ENCODE measurements around the gene GLA. TPM values are rescaled to one million over a fixed set of nuclear protein-coding genes. Genes with fewer than 3 reads are reported as not detected.

The GLA gene
- total RNA-seq, 1 experiment from 2014 or later: 41.9 TPM

DNA sequence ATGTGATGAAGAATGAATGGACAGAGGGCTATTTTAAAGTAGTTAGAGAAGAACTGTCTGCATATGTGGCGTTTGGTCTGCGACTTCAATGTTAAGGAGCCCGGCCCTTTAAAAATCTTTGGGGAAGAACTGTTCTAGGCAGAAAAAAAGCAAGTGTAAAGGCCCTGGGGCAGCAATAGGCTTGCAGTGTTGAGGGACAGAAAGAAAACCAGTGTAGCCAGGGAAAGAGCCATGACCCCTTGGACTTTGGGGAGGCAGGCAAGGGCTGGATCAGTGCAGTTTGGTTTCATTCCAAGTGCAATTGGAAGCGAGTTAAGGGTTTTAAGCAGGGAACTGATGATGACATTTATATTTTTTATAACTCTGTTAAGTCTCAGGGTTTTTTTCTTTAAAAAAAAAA, 7.9 kb downstream of the GLA start:
- Histone ChIP-seq H3K27ac (ENCODE audit: insufficient read length, low read depth, low read length) (no peak overlapping the region), H2AFZ (ENCODE audit: low read length) (no peak overlapping the region), H4K91ac (ENCODE audit: insufficient read length, low read depth, low read length) (no peak overlapping the region), H4K20me1 (ENCODE audit: control insufficient read depth, insufficient read depth, insufficient read length) (no peaks in the 10 kb centered on the region), H2BK5ac (ENCODE audit: insufficient read length, low read length) (no peak overlapping the region), H3K23ac (ENCODE audit: insufficient read length, low read depth, low read length) (no peak overlapping the region), H2AK5ac (ENCODE audit: insufficient read length, low read length) (no peak overlapping the region), H2BK15ac (ENCODE audit: low read depth, low read length) (no peak overlapping the region), H3K79me1 (ENCODE audit: insufficient read depth, low read depth, low read length, poor library complexity, severe bottlenecking) (no peaks in the 10 kb centered on the region), H3K14ac (ENCODE audit: insufficient read depth, low read length) (no peak overlapping the region), H3K23me2 (ENCODE audit: insufficient read length, low read depth, low read length, poor library complexity, severe bottlenecking) (no peaks in the 10 kb centered on the region), H3K4ac (ENCODE audit: low read depth, low read length) (no peak overlapping the region), H2BK120ac (ENCODE audit: low read depth, low read length, poor library complexity, severe bottlenecking) (no peak overlapping the region), H3K18ac (ENCODE audit: insufficient read length, low read depth, low read length) (no peak overlapping the region), H3K56ac (ENCODE audit: insufficient read length, low read depth, low read length) (no peak overlapping the region), H2BK12ac (ENCODE audit: insufficient read length, low read depth, low read length) (no peak overlapping the region), H2BK20ac (ENCODE audit: low read depth, low read length, poor library complexity, severe bottlenecking) (no peak overlapping the region), H3K9ac (ENCODE audit: extremely low read depth, insufficient read length, low read length) (no peak overlapping the region), H3K4me2 (ENCODE audit: insufficient read depth, insufficient read length, low read length) (no peak overlapping the region), H3K79me2 (ENCODE audit: insufficient read depth, low read length) (no peaks in the 10 kb centered on the region), H3K9me3 (ENCODE audit: control insufficient read depth, low read depth, low read length) (peaks cover 32% of the 10 kb centered on the region), H3K4me1 (ENCODE audit: insufficient read depth, low read length) (no peaks in the 10 kb centered on the region), H4K8ac (replicated peaks; ENCODE audit: insufficient read length, low read depth, low read length) (no peak overlapping the region), H3K27me3 (ENCODE audit: insufficient read depth, low read length) (no peaks in the 10 kb centered on the region), H3T11ph (ENCODE audit: low read length) (no peak overlapping the region), H4K5ac (ENCODE audit: insufficient read length, low read depth, low read length) (no peak overlapping the region)
- TF ChIP-seq, protein P1, sequence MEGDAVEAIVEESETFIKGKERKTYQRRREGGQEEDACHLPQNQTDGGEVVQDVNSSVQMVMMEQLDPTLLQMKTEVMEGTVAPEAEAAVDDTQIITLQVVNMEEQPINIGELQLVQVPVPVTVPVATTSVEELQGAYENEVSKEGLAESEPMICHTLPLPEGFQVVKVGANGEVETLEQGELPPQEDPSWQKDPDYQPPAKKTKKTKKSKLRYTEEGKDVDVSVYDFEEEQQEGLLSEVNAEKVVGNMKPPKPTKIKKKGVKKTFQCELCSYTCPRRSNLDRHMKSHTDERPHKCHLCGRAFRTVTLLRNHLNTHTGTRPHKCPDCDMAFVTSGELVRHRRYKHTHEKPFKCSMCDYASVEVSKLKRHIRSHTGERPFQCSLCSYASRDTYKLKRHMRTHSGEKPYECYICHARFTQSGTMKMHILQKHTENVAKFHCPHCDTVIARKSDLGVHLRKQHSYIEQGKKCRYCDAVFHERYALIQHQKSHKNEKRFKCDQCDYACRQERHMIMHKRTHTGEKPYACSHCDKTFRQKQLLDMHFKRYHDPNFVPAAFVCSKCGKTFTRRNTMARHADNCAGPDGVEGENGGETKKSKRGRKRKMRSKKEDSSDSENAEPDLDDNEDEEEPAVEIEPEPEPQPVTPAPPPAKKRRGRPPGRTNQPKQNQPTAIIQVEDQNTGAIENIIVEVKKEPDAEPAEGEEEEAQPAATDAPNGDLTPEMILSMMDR (conservative IDR thresholded peaks at IDR 0.05): no peak
- no peak for DNase-seq
- Mint-ChIP-seq H3K4me3 (no peak overlapping the region), H3K9me3 (peaks cover 54 to 69% of the 10 kb centered on the region in 2 experiments), H3K27me3 (ENCODE audit: low read depth) (no peaks in the 10 kb centered on the region; the same call in 1 of the 2 replicates), H3K4me1 (no peaks in the 10 kb centered on the region), H3K36me3 (ENCODE audit: insufficient read depth in 1 of 3, low read depth in 3 of 3) (peaks cover 27 to 51% (median 51%) of the 10 kb centered on the region in 3 experiments), H3K27ac (no peak overlapping the region)
- no CpG with 5 or more reads among the region's 4 CpGs for WGBS (ENCODE audit: extremely low coverage, insufficient read length, low lambda C conversion rate)

Measured in H9 (cell line).